T-cell (primary cell): Measurements from ENCODE around the gene R3HDM2. TPM values are rescaled to one million over a fixed set of nuclear protein-coding genes. Genes with fewer than 3 reads are reported as not detected.
A peak's percentile ranks its signal among the peaks of the same experiment; 100 is the strongest.
"Not testable (repeated sequence)": the region's sequence is repeated elsewhere in the genome, so short reads cannot be mapped to it uniquely, and the experiment has no call there.

Source experiments
- ATAC-seq, 4 experiments: fragments of 200-7000 bp in 3 of 4; fragments of 150-1000 bp in 1 of 4; cut with Tn5 transposase; replicated peaks in 1 of 4; 1 replicate in 3 of 4; 2 replicates in 1 of 4; pipeline ENCODE4 v1.10.0; 2021; ENCODE audit warnings: moderate library complexity in 3 of 4, mild to moderate bottlenecking in 2 of 4, moderate number of reproducible peaks in 1 of 4
- CTCF ChIA-PET, 2 donors: fragments of 300-600 bp; sonication (Branson Sonifier 250); formaldehyde crosslinking; loops; one replicate each; lab custom pipeline; 2022; ENCODE audit warnings: antibody characterized with exemption in 2 of 2; lab: Charles Lee
- POLR2A ChIA-PET, 2 donors: fragments of 300-600 bp; sonication (Branson Sonifier 250); formaldehyde crosslinking; loops; one replicate each; lab custom pipeline; 2022; ENCODE audit warnings: antibody characterized with exemption in 2 of 2; lab: Charles Lee
- DNase-seq, 35 experiments: peaks; one replicate each; pipeline versions ENCODE4 v3.0.0 to v3.0.0-alpha.2; 2013 to 2023
- H3K27ac ChIP-seq: one replicate; pipeline ENCODE4 v1.5.1; 2013; ENCODE audit warnings: low read length
- H3K27me3 ChIP-seq, 2 experiments: replicated peaks in 1 of 2; 1 replicate in 1 of 2; 2 replicates in 1 of 2; pipeline versions ENCODE4 v1.6.1 to v1.7.0; 2013; ENCODE audit warnings: low read length in 1 of 2, mixed read lengths in 1 of 2; ENCODE audit not compliant: control insufficient read depth in 2 of 2, insufficient read depth in 2 of 2; ENCODE audit errors: extremely low read depth in 1 of 2
- H3K36me3 ChIP-seq, 2 donors: 1 replicate in 1 of 2; 2 replicates in 1 of 2; pipeline versions ENCODE4 v1.6.1 to v1.7.0; 2013; ENCODE audit warnings: low read length in 1 of 2; ENCODE audit not compliant: control insufficient read depth in 2 of 2, insufficient read depth in 1 of 2; ENCODE audit errors: extremely low read depth in 1 of 2
- H3K4me1 ChIP-seq, 2 experiments: 1 replicate in 1 of 2; 2 replicates in 1 of 2; pipeline versions ENCODE4 v1.6.1 to v1.7.0; 2013; ENCODE audit warnings: low read length in 2 of 2, mixed read lengths in 1 of 2; ENCODE audit not compliant: insufficient read depth in 2 of 2, control insufficient read depth in 1 of 2; ENCODE audit errors: extremely low read depth in 1 of 2
- H3K4me3 ChIP-seq, 2 donors: 1 replicate in 1 of 2; 2 replicates in 1 of 2; pipeline versions ENCODE4 v1.5.1 to v1.7.0; 2013; ENCODE audit warnings: mild to moderate bottlenecking in 2 of 2, low read length in 1 of 2, moderate library complexity in 1 of 2; ENCODE audit not compliant: control insufficient read depth in 1 of 2; ENCODE audit errors: extremely low read depth in 1 of 2
- H3K9me3 ChIP-seq: 2 replicates; pipeline ENCODE4 v1.7.0; 2013
- H3K27ac Mint-ChIP-seq, 2 donors: one replicate each; pipeline ENCODE4 v1.8.0; 2020 to 2021; ENCODE audit warnings: mild to moderate bottlenecking in 2 of 2, mixed read lengths in 2 of 2
- H3K27me3 Mint-ChIP-seq, 2 donors: one replicate each; pipeline ENCODE4 v1.8.0; 2021 to 2022; ENCODE audit warnings: mixed read lengths in 2 of 2
- H3K36me3 Mint-ChIP-seq: one replicate; pipeline ENCODE4 v1.8.0; 2021; ENCODE audit warnings: mixed read lengths
- H3K4me1 Mint-ChIP-seq, 3 donors: one replicate each; pipeline ENCODE4 v1.8.0; 2020 to 2022; ENCODE audit warnings: mixed read lengths in 3 of 3, mild to moderate bottlenecking in 1 of 3
- H3K4me3 Mint-ChIP-seq, 3 donors: one replicate each; pipeline ENCODE4 v1.8.0; 2020 to 2022; ENCODE audit warnings: mild to moderate bottlenecking in 3 of 3, mixed read lengths in 3 of 3, moderate library complexity in 3 of 3
- H3K9me3 Mint-ChIP-seq, 3 donors: one replicate each; pipeline ENCODE4 v1.8.0; 2020 to 2022; ENCODE audit warnings: mixed read lengths in 3 of 3
- WGBS: methylation state at CpG from one replicate; pipeline ENCODE4 v1.1.5; 2013; ENCODE audit warnings: missing lambda C conversion rate; ENCODE audit not compliant: insufficient coverage; 5-methylcytosine and 5-hydroxymethylcytosine counted together
- total RNA-seq, 35 experiments: library from RNA in 6 of 35; stranded (reverse) in 6 of 35; fragments of 120-200 nt in 1 of 35; gene quantifications; one replicate each; pipeline versions ENCODE4 v1.2.1 to v1.2.4 and lab custom pipeline; 2013 to 2026

R3HDM2 gene
- total RNA-seq, 5 donors from 2014 or later (not counting 1 experiment from before 2014, with no cell fraction given), result 88.3 to 122 (median 94.7) TPM

- no peaks in the 10 kb centered on the region for H3K4me1 ChIP-seq
- ChIA-PET POLR2A (no interaction called here), CTCF (interaction anchor here in 1 of 2 donors (0.6 kb wide), 1 partner anchor 63 kb away, joined by 4 read pairs; no protein-coding TSS in a partner anchor)
- DNase-seq (no peak), ATAC-seq (no peak)
- H3K36me3 ChIP-seq, result no peaks in the 10 kb centered on the region
- H3K4me1 Mint-ChIP-seq, result peaks cover 9 to 27% (median 24%) of the 10 kb centered on the region in 3 donors
- no peaks in the 10 kb centered on the region for H3K9me3 ChIP-seq
- WGBS, result 40% methylated on average over 1 of the region's 5 CpGs
- peaks cover 12% of the 10 kb centered on the region for H3K36me3 Mint-ChIP-seq
- H3K27me3 Mint-ChIP-seq, result no peaks in the 10 kb centered on the region
- H3K27me3 ChIP-seq, result no peaks in the 10 kb centered on the region
- peak overlapping the region in 1 of 2 donors; percentile 55 for H3K27ac Mint-ChIP-seq
- H3K9me3 Mint-ChIP-seq, result no peaks in the 10 kb centered on the region
- H3K4me3 Mint-ChIP-seq, result no peak overlapping the region
- no peak overlapping the region for H3K4me3 ChIP-seq
- H3K27ac ChIP-seq, result no peak overlapping the region
Measured at GRCh38 chr12:57404966-57405640, 25.7 kb downstream of the R3HDM2 start.

- POLR2A ChIA-PET, DNase-seq, H3K27me3 Mint-ChIP-seq, H3K4me1 ChIP-seq, H3K9me3 Mint-ChIP-seq, H3K27ac ChIP-seq, H3K27ac Mint-ChIP-seq, ATAC-seq, H3K4me3 Mint-ChIP-seq, H3K27me3 ChIP-seq, H3K9me3 ChIP-seq, H3K36me3 ChIP-seq, H3K4me3 ChIP-seq: not testable (repeated sequence)
- WGBS, result no CpG with 5 or more reads among the region's 4 CpGs
- H3K36me3 Mint-ChIP-seq, result peaks cover 12% of the 10 kb centered on the region
- H3K4me1 Mint-ChIP-seq, result peaks cover 23 to 28% (median 25%) of the 10 kb centered on the region in 3 donors
- CTCF ChIA-PET, result interaction anchor here in 1 of 2 donors (0.6 to 0.7 kb wide), 2 partner anchors 8 to 138 kb away, joined by 3 to 4 read pairs; no protein-coding TSS in a partner anchor
Measured at GRCh38 chr12:57402156-57402555, 28.7 kb downstream of the R3HDM2 start.

- CTCF ChIA-PET, result interaction anchor here in 1 of 2 donors (0.9 kb wide), 1 partner anchor 58 kb away, joined by 3 read pairs; no protein-coding TSS in a partner anchor
- H3K27ac ChIP-seq, result no peak overlapping the region
- peaks cover 21 to 25% (median 24%) of the 10 kb centered on the region in 3 donors for H3K4me1 Mint-ChIP-seq
- no peak overlapping the region for H3K27ac Mint-ChIP-seq
- H3K4me3 Mint-ChIP-seq, result no peak overlapping the region
- H3K27me3 Mint-ChIP-seq, result no peaks in the 10 kb centered on the region
- no peak overlapping the region for H3K4me3 ChIP-seq
- H3K27me3 ChIP-seq, result no peaks in the 10 kb centered on the region
- H3K4me1 ChIP-seq, result no peaks in the 10 kb centered on the region
- no peaks in the 10 kb centered on the region for H3K9me3 ChIP-seq
- WGBS, result 92% methylated on average over 3 of the region's 5 CpGs
- no peak for DNase-seq
- ATAC-seq, result no peak
- H3K36me3 Mint-ChIP-seq, result peaks cover 9% of the 10 kb centered on the region
- no peaks in the 10 kb centered on the region for H3K9me3 Mint-ChIP-seq
- H3K36me3 ChIP-seq, result no peaks in the 10 kb centered on the region
- POLR2A ChIA-PET, result interaction anchor here (0.5 to 0.8 kb wide), 3 partner anchors 10 to 18 kb away, joined by 3 to 4 read pairs (median 3); no protein-coding TSS in a partner anchor
Measured at GRCh38 chr12:57401165-57401564, 29.7 kb downstream of the R3HDM2 start.

- H3K27me3 ChIP-seq, DNase-seq, ATAC-seq, H3K36me3 ChIP-seq, H3K27me3 Mint-ChIP-seq, H3K9me3 Mint-ChIP-seq, POLR2A ChIA-PET, H3K4me1 ChIP-seq, H3K9me3 ChIP-seq, H3K27ac ChIP-seq, H3K4me3 ChIP-seq, H3K4me3 Mint-ChIP-seq: not testable (repeated sequence)
- peaks cover 15 to 18% (median 17%) of the 10 kb centered on the region in 3 donors for H3K4me1 Mint-ChIP-seq
- WGBS, result 100% methylated on average over 2 of the region's 7 CpGs
- peak overlapping the region in 1 of 2 donors; percentile 55 for H3K27ac Mint-ChIP-seq
- CTCF ChIA-PET, result interaction anchor here in 1 of 2 donors (0.6 kb wide), 1 partner anchor 300 kb away, joined by 6 read pairs; no protein-coding TSS in a partner anchor
- H3K36me3 Mint-ChIP-seq, result peaks cover 13% of the 10 kb centered on the region
Measured at GRCh38 chr12:57399718-57400463, 31.0 kb downstream of the R3HDM2 start.

- Mint-ChIP-seq H3K9me3 (no peaks in the 10 kb centered on the region), H3K36me3 (peaks cover 27% of the 10 kb centered on the region), H3K27me3 (no peaks in the 10 kb centered on the region), H3K27ac (peak overlapping the region in 1 of 2 donors; percentile 52), H3K4me3 (no peak overlapping the region), H3K4me1 (peaks cover 15 to 21% (median 20%) of the 10 kb centered on the region in 3 donors)
- DNase-seq, result no peak
- Histone ChIP-seq H3K36me3 (peaks cover 5 to 16% of the 10 kb centered on the region in 2 donors), H3K27ac (no peak overlapping the region), H3K27me3 (no peaks in the 10 kb centered on the region), H3K4me3 (no peak overlapping the region), H3K9me3 (no peaks in the 10 kb centered on the region), H3K4me1 (no peaks in the 10 kb centered on the region)
- ATAC-seq, result no peak
- ChIA-PET CTCF (no interaction called here), POLR2A (interaction anchor here in 1 of 2 donors (0.7 kb wide), 1 partner anchor 18 kb away, joined by 7 read pairs; no protein-coding TSS in a partner anchor)
- WGBS, result no CpG with 5 or more reads among the region's 2 CpGs
Measured at GRCh38 chr12:57397441-57397840, 33.4 kb downstream of the R3HDM2 start.

GRCh38 chr12:57395121-57395520 lies 35.7 kb downstream of the R3HDM2 start:
- H3K27ac ChIP-seq, result no peak overlapping the region
- no peaks in the 10 kb centered on the region for H3K27me3 ChIP-seq
- WGBS, result 93% methylated on average over 15 of the region's 18 CpGs
- H3K27ac Mint-ChIP-seq, result no peak overlapping the region
- H3K36me3 ChIP-seq, result peaks cover 5 to 21% of the 10 kb centered on the region in 2 donors
- POLR2A ChIA-PET, result no interaction called here
- CTCF ChIA-PET, result no interaction called here
- H3K4me1 ChIP-seq, result no peaks in the 10 kb centered on the region
- ATAC-seq (no peak), DNase-seq (no peak)
- H3K9me3 ChIP-seq, result no peaks in the 10 kb centered on the region
- H3K27me3 Mint-ChIP-seq, result no peaks in the 10 kb centered on the region
- no peaks in the 10 kb centered on the region for H3K9me3 Mint-ChIP-seq
- no peak overlapping the region for H3K4me3 Mint-ChIP-seq
- H3K36me3 Mint-ChIP-seq, result peaks cover 36% of the 10 kb centered on the region
- no peak overlapping the region for H3K4me3 ChIP-seq
- peaks cover 14 to 25% (median 18%) of the 10 kb centered on the region in 3 donors for H3K4me1 Mint-ChIP-seq
